Measurements from ENCODE around the gene BANP. TPM values are rescaled to one million over a fixed set of nuclear protein-coding genes. Genes with fewer than 3 reads are reported as not detected.

The BANP gene
- total and polyA plus RNA-seq, 2 donors from 2014 or later, result 12.4 to 26.3 TPM

- peak in 4 of 5 donors; percentile 82 to 89 (median 88) for DNase-seq
- FAIRE-seq, result no peak
- no peaks in the 10 kb centered on the region for H3K27me3 ChIP-seq (ENCODE audit: control insufficient read depth, insufficient read depth, low read length)
- TF ChIP-seq CTCF (IDR thresholded peaks at IDR 0.05; ENCODE audit: borderline replicate concordance, extremely low read depth, insufficient read depth), result no peak
- peak overlapping the region; percentile 0 to 6 for H3K27ac ChIP-seq (ENCODE audit: low read depth in 2 of 2, low read length in 2 of 2)
- intact Hi-C loops (cut with DNase I), result no loop called here
- H3K4me3 ChIP-seq (ENCODE audit: low read length in 3 of 3), result no peak overlapping the region
- H3K36me3 ChIP-seq (ENCODE audit: control insufficient read depth in 2 of 3, insufficient read depth in 3 of 3, low read length in 3 of 3), result no peaks in the 10 kb centered on the region
- H3K9me3 ChIP-seq (ENCODE audit: control insufficient read depth in 2 of 3, insufficient read depth in 1 of 3, low read length in 3 of 3), result no peaks in the 10 kb centered on the region
- H3K9ac ChIP-seq (ENCODE audit: low read length in 3 of 3), result peak overlapping the region in 1 of 3 donors; percentile 29
- H3K4me1 ChIP-seq (ENCODE audit: control insufficient read depth in 2 of 3, insufficient read depth in 2 of 3, low read depth in 1 of 3, low read length in 3 of 3), result peaks cover 0 to 40% (median 37%) of the 10 kb centered on the region in 3 donors
Measured at GRCh38 chr16:87956365-87957231, 5.4 kb downstream of the BANP start.

- intact Hi-C loops (cut with DNase I), result no loop called here
Measured at GRCh38 chr16:87957296-87958094, 6.3 kb downstream of the BANP start.

GRCh38 chr16:87958632-87959031 is 7.4 kb downstream of the BANP start:
- DNase-seq (no peak), FAIRE-seq (no peak)
- Histone ChIP-seq H3K9me3 (ENCODE audit: control insufficient read depth in 2 of 3, insufficient read depth in 1 of 3, low read length in 3 of 3) (no peaks in the 10 kb centered on the region), H3K9ac (ENCODE audit: low read length in 3 of 3) (no peak overlapping the region), H3K27me3 (ENCODE audit: control insufficient read depth, insufficient read depth, low read length) (no peaks in the 10 kb centered on the region), H3K4me3 (ENCODE audit: low read length in 3 of 3) (no peak overlapping the region), H3K36me3 (ENCODE audit: control insufficient read depth in 2 of 3, insufficient read depth in 3 of 3, low read length in 3 of 3) (no peaks in the 10 kb centered on the region), H3K27ac (ENCODE audit: low read depth in 2 of 2, low read length in 2 of 2) (no peak overlapping the region), H3K4me1 (ENCODE audit: control insufficient read depth in 2 of 3, insufficient read depth in 2 of 3, low read depth in 1 of 3, low read length in 3 of 3) (peaks cover 0 to 28% (median 20%) of the 10 kb centered on the region in 3 donors)
- intact Hi-C loops (cut with DNase I), result no loop called here
- no peak for TF ChIP-seq CTCF (IDR thresholded peaks at IDR 0.05; ENCODE audit: borderline replicate concordance, extremely low read depth, insufficient read depth)

More at GRCh38 chr16:87957296-87958094, 6.3 kb downstream of the BANP start:
- peak overlapping the region in 1 of 3 donors; percentile 29 for H3K9ac ChIP-seq (ENCODE audit: low read length in 3 of 3)
- H3K36me3 ChIP-seq (ENCODE audit: control insufficient read depth in 2 of 3, insufficient read depth in 3 of 3, low read length in 3 of 3), result no peaks in the 10 kb centered on the region
- H3K4me1 ChIP-seq (ENCODE audit: control insufficient read depth in 2 of 3, insufficient read depth in 2 of 3, low read depth in 1 of 3, low read length in 3 of 3), result peaks cover 0 to 34% (median 31%) of the 10 kb centered on the region in 3 donors
- no peak for DNase-seq
- H3K9me3 ChIP-seq (ENCODE audit: control insufficient read depth in 2 of 3, insufficient read depth in 1 of 3, low read length in 3 of 3), result no peaks in the 10 kb centered on the region
- no peaks in the 10 kb centered on the region for H3K27me3 ChIP-seq (ENCODE audit: control insufficient read depth, insufficient read depth, low read length)
- no peak overlapping the region for H3K4me3 ChIP-seq (ENCODE audit: low read length in 3 of 3)
- no peak for TF ChIP-seq CTCF (IDR thresholded peaks at IDR 0.05; ENCODE audit: borderline replicate concordance, extremely low read depth, insufficient read depth)
- no peak for FAIRE-seq
- no peak overlapping the region for H3K27ac ChIP-seq (ENCODE audit: low read depth in 2 of 2, low read length in 2 of 2)

Measured in kidney (tissue), 14 donors.